Measurements from ENCODE around the gene RHD.
"Not testable (repeated sequence)": the region's sequence is repeated elsewhere in the genome, so short reads cannot be mapped to it uniquely, and the experiment has no call there.

The RHD gene

GRCh38 chr1:25360596-25361581, 88.6 kb downstream of the RHD start:
- DNase-seq: peak; percentile 49

DNA sequence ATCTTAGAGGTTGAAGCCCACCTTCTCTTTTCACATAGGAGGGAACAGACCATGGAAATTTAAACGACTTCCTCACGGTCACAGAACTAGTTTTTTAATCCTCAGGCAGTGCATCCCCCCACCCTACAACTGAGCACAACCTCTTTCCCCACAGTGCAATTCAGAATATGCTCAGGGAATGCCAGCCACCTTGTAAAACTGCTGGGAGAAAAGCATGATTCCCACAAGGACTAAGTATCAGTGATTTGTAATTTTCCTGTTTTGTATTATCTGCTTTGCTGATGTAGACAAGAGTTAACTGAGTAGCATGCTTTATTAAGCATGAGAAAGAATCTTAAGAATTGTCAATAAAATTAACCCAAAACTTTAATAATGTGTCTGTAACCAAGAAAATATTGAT, 89.6 kb downstream of the RHD start:
- no peak for DNase-seq

GRCh38 chr1:25362634-25363559, 90.6 kb downstream of the RHD start:
- DNase-seq: not testable (repeated sequence)

DNA sequence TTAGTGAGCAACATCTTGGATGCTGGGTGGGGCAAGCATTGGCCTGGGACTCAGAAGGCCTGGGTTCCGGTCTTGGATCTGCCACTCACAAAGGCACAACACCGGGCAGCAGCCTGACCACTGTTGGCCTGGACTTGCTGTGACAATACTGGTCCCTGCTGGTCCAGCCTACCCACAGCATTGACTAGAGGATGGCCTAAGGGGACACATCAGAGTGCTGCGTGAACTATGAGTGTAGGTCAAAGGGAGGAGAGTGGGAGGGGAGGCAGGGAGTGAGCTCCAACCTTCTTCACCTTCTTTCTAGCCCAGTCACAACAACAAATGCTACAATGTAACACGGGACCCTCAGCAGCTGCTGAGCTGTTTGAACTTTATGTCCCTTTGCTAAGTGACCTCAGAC, 96.9 kb downstream of the RHD start:
- DNase-seq: no peak

- DNase-seq: not testable (repeated sequence)
These were observed 97.5 kb downstream of the RHD start for GRCh38 chr1:25369691-25370271.

DNA sequence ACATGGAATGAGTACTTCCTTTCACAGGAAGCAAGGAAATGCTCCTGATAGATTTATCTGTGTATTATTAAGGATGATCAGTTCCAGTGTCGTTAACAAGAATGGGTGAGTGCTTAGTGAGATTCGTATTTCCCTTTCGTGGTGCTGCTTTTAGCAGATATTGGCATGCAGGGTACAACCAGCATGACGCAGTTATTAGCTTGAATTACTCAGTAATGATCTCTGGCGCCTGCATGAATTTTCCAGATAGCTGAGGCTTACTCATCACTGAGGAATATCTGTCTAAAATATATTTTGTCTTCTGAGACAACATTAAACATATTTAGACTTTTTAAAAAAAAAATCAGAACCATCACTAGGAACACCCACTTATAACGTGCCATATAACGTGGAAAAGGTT, 99.4 kb downstream of the RHD start:
- peak; percentile 80 for DNase-seq

GRCh38 chr1:25378367-25378766, 106.1 kb downstream of the RHD start:
- not testable (repeated sequence) for DNase-seq

All from NCI-H226 (cell line).